ENCODE data around the gene ANKRD11.

ANKRD11 gene

GRCh38 chr16:89319886-89320781, 170.2 kb downstream of the ANKRD11 start:
- Histone ChIP-seq H2AFZ (ENCODE audit: low read length) (no peak overlapping the region), H3K9me3 (ENCODE audit: insufficient read depth, low read depth, low read length) (no peaks in the 10 kb centered on the region), H3K4me2 (ENCODE audit: low read depth, low read length, poor library complexity, severe bottlenecking) (no peak overlapping the region), H3K9ac (ENCODE audit: low read depth, low read length, poor library complexity, severe bottlenecking) (no peak overlapping the region), H3K27me3 (ENCODE audit: insufficient read depth, low read length, poor library complexity, severe bottlenecking) (no peaks in the 10 kb centered on the region), H3F3A (ENCODE audit: low read depth) (peaks cover 13% of the 10 kb centered on the region; the same call in 1 of the 2 replicates), H3K36me3 (ENCODE audit: insufficient read depth, low read length) (no peaks in the 10 kb centered on the region), H3K9me2 (replicated peaks; ENCODE audit: low read depth, low read length) (no peaks in the 10 kb centered on the region), H3K4me3 (ENCODE audit: low read length, poor library complexity, severe bottlenecking) (no peak overlapping the region), H3K79me2 (ENCODE audit: insufficient read depth, low read length) (peaks cover 86% of the 10 kb centered on the region), H3K4me1 (ENCODE audit: insufficient read depth, low read length, poor library complexity, severe bottlenecking) (peaks cover 37% of the 10 kb centered on the region), H4K20me1 (ENCODE audit: insufficient read depth, low read length, poor library complexity, severe bottlenecking) (peaks cover 63% of the 10 kb centered on the region)
- TF ChIP-seq CTCF (conservative IDR thresholded peaks at IDR 0.05; ENCODE audit: low read length): no peak
- no peak for TF ChIP-seq EZH2phosphoT487 (IDR thresholded peaks at IDR 0.05; ENCODE audit: borderline replicate concordance)

DNA sequence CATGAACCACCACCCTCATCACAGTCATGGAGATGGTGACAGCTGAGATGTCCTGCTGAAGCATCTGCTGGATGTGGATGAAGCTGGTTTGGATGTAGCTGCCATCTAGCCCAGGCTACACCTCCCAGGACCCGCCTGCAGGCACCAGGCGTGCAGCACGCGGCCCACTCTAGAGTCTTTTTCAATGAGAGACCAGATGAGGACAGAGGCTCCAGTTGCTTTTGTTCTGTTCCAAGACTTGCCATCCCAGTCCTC, 170.8 kb downstream of the ANKRD11 start:
- Histone ChIP-seq H3K4me2 (ENCODE audit: low read depth, low read length, poor library complexity, severe bottlenecking) (no peak overlapping the region), H3F3A (ENCODE audit: low read depth) (peaks cover 13% of the 10 kb centered on the region; the same call in 1 of the 2 replicates), H3K79me2 (ENCODE audit: insufficient read depth, low read length) (peaks cover 86% of the 10 kb centered on the region), H2AFZ (ENCODE audit: low read length) (no peak overlapping the region), H3K36me3 (ENCODE audit: insufficient read depth, low read length) (no peaks in the 10 kb centered on the region), H3K9me3 (ENCODE audit: insufficient read depth, low read depth, low read length) (no peaks in the 10 kb centered on the region), H3K9ac (ENCODE audit: low read depth, low read length, poor library complexity, severe bottlenecking) (no peak overlapping the region), H3K27me3 (ENCODE audit: insufficient read depth, low read length, poor library complexity, severe bottlenecking) (no peaks in the 10 kb centered on the region), H3K4me1 (ENCODE audit: insufficient read depth, low read length, poor library complexity, severe bottlenecking) (peaks cover 42% of the 10 kb centered on the region), H3K9me2 (replicated peaks; ENCODE audit: low read depth, low read length) (no peaks in the 10 kb centered on the region), H3K4me3 (ENCODE audit: low read length, poor library complexity, severe bottlenecking) (no peak overlapping the region), H4K20me1 (ENCODE audit: insufficient read depth, low read length, poor library complexity, severe bottlenecking) (peaks cover 66% of the 10 kb centered on the region)
- TF ChIP-seq EZH2phosphoT487 (IDR thresholded peaks at IDR 0.05; ENCODE audit: borderline replicate concordance) (no peak), CTCF (conservative IDR thresholded peaks at IDR 0.05; ENCODE audit: low read length) (no peak)

- Histone ChIP-seq H3K36me3 (ENCODE audit: insufficient read depth, low read length) (no peaks in the 10 kb centered on the region), H3K79me2 (ENCODE audit: insufficient read depth, low read length) (peaks cover 86% of the 10 kb centered on the region), H2AFZ (ENCODE audit: low read length) (no peak overlapping the region), H3K9ac (ENCODE audit: low read depth, low read length, poor library complexity, severe bottlenecking) (no peak overlapping the region), H3K4me2 (ENCODE audit: low read depth, low read length, poor library complexity, severe bottlenecking) (no peak overlapping the region), H3K4me3 (ENCODE audit: low read length, poor library complexity, severe bottlenecking) (no peak overlapping the region), H3F3A (ENCODE audit: low read depth) (peaks cover 13% of the 10 kb centered on the region; the same call in 1 of the 2 replicates), H3K27me3 (ENCODE audit: insufficient read depth, low read length, poor library complexity, severe bottlenecking) (no peaks in the 10 kb centered on the region), H4K20me1 (ENCODE audit: insufficient read depth, low read length, poor library complexity, severe bottlenecking) (peaks cover 71% of the 10 kb centered on the region), H3K9me2 (replicated peaks; ENCODE audit: low read depth, low read length) (no peaks in the 10 kb centered on the region), H3K9me3 (ENCODE audit: insufficient read depth, low read depth, low read length) (no peaks in the 10 kb centered on the region), H3K4me1 (ENCODE audit: insufficient read depth, low read length, poor library complexity, severe bottlenecking) (peaks cover 47% of the 10 kb centered on the region)
- no peak for TF ChIP-seq CTCF (conservative IDR thresholded peaks at IDR 0.05; ENCODE audit: low read length)
- no peak for TF ChIP-seq EZH2phosphoT487 (IDR thresholded peaks at IDR 0.05; ENCODE audit: borderline replicate concordance)
Measured at GRCh38 chr16:89318871-89319630, 171.3 kb downstream of the ANKRD11 start.

Data from Loucy (cell line).